Kidney (tissue), 14 donors: ENCODE data around the gene BHLHA15. TPM values are rescaled to one million over a fixed set of nuclear protein-coding genes. Genes with fewer than 3 reads are reported as not detected.

Source experiments
- DNase-seq, 5 donors: peaks; one replicate each; pipeline ENCODE4 v3.0.0-alpha.2; 2013 to 2020
- FAIRE-seq: peaks from 2 replicates; lab custom pipeline; 2012; peaks lifted over from hg19 to GRCh38; lab: Jason Lieb, UNC
- H3K27ac ChIP-seq, 2 donors: one replicate each; pipeline ENCODE4 v1.7.0; 2013; ENCODE audit warnings: low read depth in 2 of 2, low read length in 2 of 2, inconsistent platforms in 1 of 2
- H3K27me3 ChIP-seq: one replicate; pipeline ENCODE4 v1.7.1; 2013; ENCODE audit warnings: low read length, inconsistent platforms; ENCODE audit not compliant: control insufficient read depth, insufficient read depth
- H3K36me3 ChIP-seq, 3 donors: one replicate each; pipeline versions ENCODE4 v1.7.0 to v1.7.1; 2013; ENCODE audit warnings: low read length in 3 of 3, control low read depth in 1 of 3, inconsistent platforms in 1 of 3; ENCODE audit not compliant: insufficient read depth in 3 of 3, control insufficient read depth in 2 of 3
- H3K4me1 ChIP-seq, 3 donors: one replicate each; pipeline versions ENCODE4 v1.7.0 to v1.7.1; 2013; ENCODE audit warnings: low read length in 3 of 3, inconsistent platforms in 1 of 3, low read depth in 1 of 3; ENCODE audit not compliant: control insufficient read depth in 2 of 3, insufficient read depth in 2 of 3
- H3K4me3 ChIP-seq, 3 donors: one replicate each; pipeline versions ENCODE4 v1.7.0 to v1.8.1; 2013; ENCODE audit warnings: low read length in 3 of 3, control low read depth in 1 of 3, inconsistent platforms in 1 of 3
- H3K9ac ChIP-seq, 3 donors: one replicate each; pipeline versions ENCODE4 v1.7.0 to v1.7.1; 2013; ENCODE audit warnings: low read length in 3 of 3, control low read depth in 1 of 3, inconsistent platforms in 1 of 3
- H3K9me3 ChIP-seq, 3 donors: one replicate each; pipeline versions ENCODE4 v1.7.0 to v1.7.1; 2013; ENCODE audit warnings: low read length in 3 of 3, control low read depth in 1 of 3, inconsistent platforms in 1 of 3; ENCODE audit not compliant: control insufficient read depth in 2 of 3, insufficient read depth in 1 of 3
- CTCF ChIP-seq: IDR thresholded peaks from 3 replicates; pipeline ENCODE4 v1.5.1; 2012; ENCODE audit warnings: mild to moderate bottlenecking, moderate library complexity, borderline replicate concordance; ENCODE audit not compliant: insufficient read depth; ENCODE audit errors: extremely low read depth
- intact Hi-C: fragments of 100-400 bp; cut with DNase I; formaldehyde crosslinking; loops from one replicate; pipeline ENCODE4 v1.11.1; 2022
- polyA plus RNA-seq: library from polyadenylated mRNA; stranded (reverse); fragments of 350-450 nt; fragmentation: Illumina TruSeq; extraction: RNeasy Lipid Tissue Mini Kit (QIAGEN cat#74804); gene quantifications from one replicate; pipeline ENCODE4 v1.2.3, GENCODE V29; 2014; ENCODE audit warnings: low read depth, low replicate concordance; ENCODE audit not compliant: insufficient read depth
- total RNA-seq: library from RNA; stranded (reverse); fragmentation: NEBNext Ultra II Directional; extraction: Animal tissue kit (Norgen Biotek cat#: 25700); gene quantifications from one replicate; pipeline ENCODE4 v1.2.1, GENCODE V29; 2021
- donor health status: control.
- donor health status: control.
- donor health status: control.
- donor health status: control.
- donor health status: control.
- donor health status: DM: yes; HTN: yes; CAD: no.
- donor health status: Normal renal cell carcinoma (clear cell type).

Gene BHLHA15
- total and polyA plus RNA-seq, 2 donors from 2014 or later: 3.1 TPM; not detected in 1

DNA sequence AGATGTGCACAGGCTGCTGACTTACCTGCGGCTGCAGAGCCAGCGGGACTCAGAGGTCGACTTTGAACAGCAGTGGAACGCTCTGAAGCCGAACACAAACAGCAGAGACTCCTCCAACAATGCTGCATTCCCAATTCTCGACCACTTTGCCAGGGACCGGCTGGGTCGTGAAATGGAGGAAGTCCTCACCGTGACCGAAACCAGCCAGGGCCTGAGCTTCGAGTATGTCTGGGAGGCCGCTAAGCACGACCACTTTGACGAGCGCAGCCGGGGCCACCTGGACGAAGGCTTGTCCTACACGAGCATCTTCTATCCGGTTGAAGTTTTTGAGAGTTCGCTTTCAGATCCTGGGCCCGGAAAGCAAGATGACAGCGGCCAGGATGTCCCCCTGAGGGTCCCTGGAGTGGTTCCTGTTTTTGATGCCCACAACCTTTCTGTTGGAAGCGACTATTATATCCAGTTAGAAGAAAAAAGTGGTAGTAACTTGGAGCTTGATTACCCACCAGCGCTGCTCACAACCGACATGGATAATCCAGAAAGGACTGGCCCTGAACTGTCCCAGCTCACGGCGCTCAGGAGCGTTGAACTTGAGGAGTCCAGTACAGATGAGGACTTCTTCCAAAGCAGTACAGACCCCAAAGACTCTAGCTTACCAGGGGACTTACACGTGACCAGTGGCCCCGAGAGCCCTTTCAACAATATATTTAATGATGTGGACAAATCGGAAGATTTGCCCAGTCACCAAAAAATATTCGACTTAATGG, 19.4 kb upstream of the BHLHA15 start:
- peaks cover 0 to 2% (median 0%) of the 10 kb centered on the region in 3 donors for H3K4me1 ChIP-seq
- no peaks in the 10 kb centered on the region for H3K9me3 ChIP-seq
- H3K27ac ChIP-seq: no peak overlapping the region
- DNase-seq: peak in 1 of 5 donors; percentile 70
- intact Hi-C loops: no loop called here
- FAIRE-seq: no peak
- no peaks in the 10 kb centered on the region for H3K27me3 ChIP-seq
- no peak for TF ChIP-seq CTCF
- H3K4me3 ChIP-seq: no peak overlapping the region
- H3K36me3 ChIP-seq: peaks cover 0 to 16% (median 9%) of the 10 kb centered on the region in 3 donors
- H3K9ac ChIP-seq: no peak overlapping the region

- no peaks in the 10 kb centered on the region for H3K27me3 ChIP-seq
- FAIRE-seq (no peak), DNase-seq (no peak)
- no peaks in the 10 kb centered on the region for H3K9me3 ChIP-seq
- TF ChIP-seq CTCF: no peak
- H3K36me3 ChIP-seq: peaks cover 0 to 16% (median 9%) of the 10 kb centered on the region in 3 donors
- peaks cover 0 to 7% (median 0%) of the 10 kb centered on the region in 3 donors for H3K4me1 ChIP-seq
- H3K27ac ChIP-seq: no peak overlapping the region
- intact Hi-C loops: no loop called here
- no peak overlapping the region for H3K4me3 ChIP-seq
- H3K9ac ChIP-seq: no peak overlapping the region
These were observed 18.3 kb upstream of the BHLHA15 start for GRCh38 chr7:98192781-98193457.

GRCh38 chr7:98193474-98194180, 17.6 kb upstream of the BHLHA15 start:
- H3K4me1 ChIP-seq: peaks cover 0 to 7% (median 0%) of the 10 kb centered on the region in 3 donors
- no peak for FAIRE-seq
- DNase-seq: peak in 1 of 5 donors; percentile 56

More at GRCh38 chr7:98193474-98194180, 17.6 kb upstream of the BHLHA15 start:
- no peaks in the 10 kb centered on the region for H3K27me3 ChIP-seq
- H3K4me3 ChIP-seq: no peak overlapping the region
- H3K9ac ChIP-seq: no peak overlapping the region
- H3K27ac ChIP-seq: no peak overlapping the region
- no peak for TF ChIP-seq CTCF
- intact Hi-C loops: no loop called here
- H3K36me3 ChIP-seq: peaks cover 0 to 16% (median 9%) of the 10 kb centered on the region in 3 donors
- no peaks in the 10 kb centered on the region for H3K9me3 ChIP-seq
